ENCODE results near the gene RABAC1. TPM values are rescaled to one million over a fixed set of nuclear protein-coding genes. Genes with fewer than 3 reads are reported as not detected.

The RABAC1 gene
- total and polyA plus RNA-seq, 10 of the 15 experiments (the other 5 are each of a cell fraction or from before 2014, with no cell fraction given) = 10.9 to 115 (median 49.2) TPM

GRCh38 chr19:41955521-41955920 lies 3.6 kb downstream of the RABAC1 start:
- no peak for FAIRE-seq
- POLR2A ChIA-PET = no interaction called here
- H4K20me1 ChIP-seq (ENCODE audit: control insufficient read depth, insufficient read depth) = no peaks in the 10 kb centered on the region
- H3K4me2 ChIP-seq (ENCODE audit: control insufficient read depth, insufficient read depth) = no peak overlapping the region
- WGBS (ENCODE audit: insufficient coverage, insufficient replicate concordance, low lambda C conversion rate, missing lambda C conversion rate) = 79% methylated on average over 7 of the region's 7 CpGs
- in situ Hi-C loops (cut with MboI) (no loop called here), intact Hi-C loops (cut with micrococcal nuclease; ENCODE audit: unreplicated experiment) (loop anchor here (5.0 kb wide), 1 partner anchor 163 kb away; no protein-coding TSS in a partner anchor)
- no peaks in the 10 kb centered on the region for H3K79me2 ChIP-seq (ENCODE audit: control insufficient read depth, insufficient read depth, low read length)
- CTCF ChIA-PET = interaction anchor here (4.1 to 4.3 kb wide), 2 partner anchors 11 to 95 kb away, joined by 30 to 34 read pairs; partner anchors contain the start of gene RPS19
- no TSS peak for BruUV-seq (replicated peaks)
- H3K9me3 ChIP-seq (replicated peaks; ENCODE audit: control insufficient read depth, insufficient read depth, low read length) = no peaks in the 10 kb centered on the region
- H3K27me3 ChIP-seq (replicated peaks in 1 of 2; ENCODE audit: control insufficient read depth in 2 of 2, insufficient read depth in 2 of 2, low read length in 1 of 2) = no peaks in the 10 kb centered on the region
- H3K36me3 ChIP-seq (ENCODE audit: control insufficient read depth in 2 of 2, insufficient read depth in 2 of 2, low read length in 1 of 2) = no peaks in the 10 kb centered on the region
- H3K27ac ChIP-seq (ENCODE audit: control insufficient read depth, insufficient read depth) = no peak overlapping the region
- RAD21 ChIA-PET (ENCODE audit: unreplicated experiment) = no interaction called here
- ATAC-seq = no peak
- H3K4me1 ChIP-seq (ENCODE audit: control insufficient read depth, insufficient read depth, low read length) = peaks cover 12% of the 10 kb centered on the region
- H3K9ac ChIP-seq (ENCODE audit: control insufficient read depth, insufficient read depth, low read length) = no peak overlapping the region
- SMC1A ChIA-PET (ENCODE audit: uncharacterized antibody, unreplicated experiment) = interaction anchor here (1.4 kb wide), 1 partner anchor 160 kb away, joined by 3 read pairs; no protein-coding TSS in a partner anchor
- no peak for TF ChIP-seq CHD2 (IDR thresholded peaks at IDR 0.05; ENCODE audit: borderline replicate concordance, low read depth, low read length)
- no peak for TF ChIP-seq SUZ12 (IDR thresholded peaks at IDR 0.05; ENCODE audit: unreplicated experiment)
- TF ChIP-seq HDGF (IDR thresholded peaks at IDR 0.05) = no peak
- no peak for TF ChIP-seq RBBP5 (conservative IDR thresholded peaks at IDR 0.05)
- no peak for TF ChIP-seq NR2C1 (IDR thresholded peaks at IDR 0.05)
- TF ChIP-seq SIX5 (IDR thresholded peaks at IDR 0.05; ENCODE audit: low read depth, low read length, severe bottlenecking) = no peak
- TF ChIP-seq EP300 (IDR thresholded peaks at IDR 0.05; ENCODE audit: borderline replicate concordance in 1 of 2, control insufficient read depth in 1 of 2, low read depth in 2 of 2, low read length in 2 of 2) = no peak
- TF ChIP-seq FOXM1 (IDR thresholded peaks at IDR 0.05; ENCODE audit: low read depth, low read length) = no peak
- TF ChIP-seq POLR2A (IDR thresholded peaks at IDR 0.05; ENCODE audit: low read depth, low read length) = no peak
- H2AFZ ChIP-seq (ENCODE audit: control insufficient read depth, low read depth, low read length) = no peak overlapping the region
- no peak for DNase-seq (ENCODE audit: low read depth, low spot score)
- H3K4me3 ChIP-seq = no peak overlapping the region
